ENCODE results near the gene KDM1B.
A peak's percentile ranks its signal among the peaks of the same experiment; 100 is the strongest.

Gene KDM1B, protein sequence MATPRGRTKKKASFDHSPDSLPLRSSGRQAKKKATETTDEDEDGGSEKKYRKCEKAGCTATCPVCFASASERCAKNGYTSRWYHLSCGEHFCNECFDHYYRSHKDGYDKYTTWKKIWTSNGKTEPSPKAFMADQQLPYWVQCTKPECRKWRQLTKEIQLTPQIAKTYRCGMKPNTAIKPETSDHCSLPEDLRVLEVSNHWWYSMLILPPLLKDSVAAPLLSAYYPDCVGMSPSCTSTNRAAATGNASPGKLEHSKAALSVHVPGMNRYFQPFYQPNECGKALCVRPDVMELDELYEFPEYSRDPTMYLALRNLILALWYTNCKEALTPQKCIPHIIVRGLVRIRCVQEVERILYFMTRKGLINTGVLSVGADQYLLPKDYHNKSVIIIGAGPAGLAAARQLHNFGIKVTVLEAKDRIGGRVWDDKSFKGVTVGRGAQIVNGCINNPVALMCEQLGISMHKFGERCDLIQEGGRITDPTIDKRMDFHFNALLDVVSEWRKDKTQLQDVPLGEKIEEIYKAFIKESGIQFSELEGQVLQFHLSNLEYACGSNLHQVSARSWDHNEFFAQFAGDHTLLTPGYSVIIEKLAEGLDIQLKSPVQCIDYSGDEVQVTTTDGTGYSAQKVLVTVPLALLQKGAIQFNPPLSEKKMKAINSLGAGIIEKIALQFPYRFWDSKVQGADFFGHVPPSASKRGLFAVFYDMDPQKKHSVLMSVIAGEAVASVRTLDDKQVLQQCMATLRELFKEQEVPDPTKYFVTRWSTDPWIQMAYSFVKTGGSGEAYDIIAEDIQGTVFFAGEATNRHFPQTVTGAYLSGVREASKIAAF

GRCh38 chr6:18155150-18155863, at the start of gene KDM1B:
Gene KDM1B (plus strand): TSS chr6:18155422. CDS start chr6:18159896, 4,474 bp downstream.
- peak; percentile 99 for DNase-seq

DNA sequence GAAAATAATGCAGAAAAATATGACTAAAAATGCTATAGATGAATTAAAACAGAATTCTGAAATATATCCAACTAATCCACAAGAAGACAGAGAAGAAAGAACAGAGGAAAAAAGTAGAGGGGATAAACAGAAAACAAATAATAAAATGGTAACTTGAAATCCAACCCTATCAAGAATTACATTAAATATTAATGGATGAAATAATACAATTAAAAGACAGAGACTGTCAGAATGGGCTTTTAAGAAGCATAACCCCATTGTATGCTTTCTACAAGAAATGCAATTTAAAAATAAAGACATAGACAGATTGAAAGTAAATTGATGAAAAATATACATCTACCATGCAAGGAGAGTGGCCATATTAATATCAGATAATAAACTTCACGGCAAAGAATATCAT, 48.2 kb upstream of the KDM1B start:
- no peak for DNase-seq

- no peak for DNase-seq
Observed at GRCh38 chr6:18110162-18110561, 45.1 kb upstream of the KDM1B start.

DNA sequence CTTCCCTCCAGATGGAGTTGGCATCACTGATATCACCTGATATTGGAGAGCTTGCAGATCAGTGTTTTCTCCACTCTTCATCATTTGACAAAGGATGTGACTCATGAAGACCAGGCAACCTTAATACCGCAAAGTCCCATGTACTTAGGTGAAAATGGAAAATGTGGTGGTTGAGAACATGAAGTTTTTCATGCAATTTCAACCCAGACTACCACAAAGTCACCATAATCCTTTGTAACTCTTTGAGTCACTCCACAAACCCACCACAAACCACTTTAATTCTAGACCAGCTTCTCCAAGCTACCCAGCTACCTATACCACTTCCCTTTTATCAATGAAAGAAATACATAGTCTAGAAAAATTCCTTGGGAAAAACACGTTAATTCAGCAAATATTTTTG, 39.9 kb upstream of the KDM1B start:
- DNase-seq = peak; percentile 6

DNA sequence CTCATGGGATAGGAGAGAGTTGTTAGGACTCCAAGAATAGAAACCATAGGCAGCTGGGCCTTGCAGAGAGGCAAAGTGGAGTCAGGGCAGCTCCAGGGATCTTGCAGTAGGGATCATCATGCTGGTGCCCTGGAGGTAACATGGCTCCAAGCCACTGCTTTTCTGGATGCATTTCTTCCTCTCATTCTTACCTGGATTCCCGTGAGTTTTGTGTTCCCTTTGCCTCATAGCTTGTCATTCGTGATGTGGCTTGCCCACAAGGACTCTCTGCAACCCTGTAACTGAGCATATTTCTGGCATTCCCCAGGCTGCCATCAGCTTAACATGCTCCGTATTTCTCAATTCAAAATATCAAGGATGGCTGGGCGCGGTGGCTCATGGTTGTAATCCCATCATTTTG, 38.1 kb upstream of the KDM1B start:
- DNase-seq = no peak

- no peak for DNase-seq
Observed at GRCh38 chr6:18118330-18118729, 36.9 kb upstream of the KDM1B start.

GRCh38 chr6:18119236-18119635, 36.0 kb upstream of the KDM1B start:
- no peak for DNase-seq

DNA sequence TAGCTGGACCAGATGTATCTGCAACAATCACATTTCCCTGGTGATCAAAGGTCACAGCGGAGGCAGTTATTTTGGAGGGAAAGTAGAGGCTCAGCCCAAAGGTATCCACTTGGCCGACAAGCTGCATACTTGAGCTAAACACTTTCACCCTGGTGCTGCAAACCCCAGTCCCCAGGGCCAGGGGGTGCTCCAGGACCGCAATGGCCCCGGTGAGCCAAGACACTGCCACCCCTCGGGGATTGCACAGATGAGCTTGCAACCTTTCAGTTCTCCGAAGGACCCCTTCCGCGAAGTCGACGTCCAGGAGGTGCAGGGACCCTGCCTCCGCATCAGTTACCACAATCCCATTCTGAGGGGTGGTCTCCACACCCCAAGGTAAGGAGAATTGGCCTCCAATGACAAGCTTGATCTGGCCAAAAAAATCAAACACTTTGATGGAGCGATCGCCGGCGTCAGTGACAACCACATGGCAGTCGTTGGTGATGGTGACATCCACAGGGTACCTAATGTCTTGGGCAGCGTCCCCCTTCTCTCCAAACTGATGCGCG, 33.6 kb upstream of the KDM1B start:
- peak; percentile 7 for DNase-seq

GRCh38 chr6:18122128-18123093, 32.8 kb upstream of the KDM1B start, which contains the start of gene NHLRC1:
Gene NHLRC1 (minus strand): TSS chr6:18122677. CDS start chr6:18122606, 71 bp downstream.
- peak; percentile 88 for DNase-seq

DNA sequence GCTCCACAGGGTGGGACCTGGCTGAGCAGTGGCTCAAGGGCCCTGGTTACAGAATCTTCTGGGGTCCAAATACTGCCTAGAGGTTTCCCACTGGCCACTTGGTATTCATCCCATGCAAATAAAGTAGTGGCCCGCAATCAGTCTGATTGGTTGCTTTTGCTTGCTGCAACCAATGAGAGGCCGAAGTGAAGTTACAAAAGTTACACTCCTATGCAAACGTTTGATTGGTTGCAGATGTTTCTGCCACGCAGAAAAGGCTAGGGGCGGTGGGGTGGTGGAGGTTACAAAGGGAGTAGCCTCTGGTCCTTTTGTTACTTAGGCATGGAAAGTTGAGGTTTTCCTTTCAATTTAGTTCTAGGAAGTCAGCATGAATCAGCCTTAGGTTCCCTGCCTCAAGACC, 29.1 kb upstream of the KDM1B start:
- DNase-seq = no peak

GRCh38 chr6:18132346-18132745, 22.9 kb upstream of the KDM1B start:
- DNase-seq = no peak

DNA sequence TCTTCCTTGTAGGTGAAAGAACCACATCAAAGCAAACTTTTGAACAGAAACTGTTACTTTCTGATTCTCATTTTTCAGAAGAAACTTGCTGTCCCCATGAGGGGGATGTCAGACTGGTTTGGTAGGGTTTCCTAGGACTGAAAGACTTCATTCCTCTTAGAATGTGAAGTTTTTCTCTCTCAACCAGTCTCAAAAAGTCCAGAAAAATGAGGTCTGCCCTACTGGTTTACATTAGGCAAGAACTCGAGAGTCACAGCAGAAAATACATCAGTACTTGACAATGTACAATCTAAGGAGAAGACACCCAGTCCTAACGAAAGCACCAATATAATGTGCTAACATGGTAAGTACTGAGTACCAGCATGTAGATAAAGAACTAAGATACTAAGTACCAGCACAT, 20.1 kb upstream of the KDM1B start:
- DNase-seq = no peak

DNA sequence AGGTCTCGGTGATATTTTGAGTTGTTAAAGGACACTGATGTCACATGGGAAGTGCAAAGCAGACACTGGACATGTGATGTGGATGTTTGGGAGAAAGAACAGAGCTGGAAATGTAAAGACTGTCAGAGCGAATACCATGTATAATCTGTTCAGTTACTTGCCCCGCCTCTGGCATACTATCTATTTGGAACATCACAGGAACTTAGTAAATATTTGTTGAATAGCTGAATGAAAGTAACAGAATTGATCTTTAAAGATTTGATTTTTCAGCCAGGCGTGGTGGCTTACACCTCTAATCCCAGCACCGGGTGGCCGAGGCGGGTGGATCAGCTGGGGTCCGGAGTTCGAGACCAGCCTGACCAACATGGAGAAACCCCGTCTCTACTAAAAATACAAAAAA, 19.0 kb upstream of the KDM1B start:
- DNase-seq = no peak

GRCh38 chr6:18138906-18139305, 16.3 kb upstream of the KDM1B start:
- DNase-seq = no peak

- DNase-seq = no peak
Observed at GRCh38 chr6:18139935-18140621, 15.1 kb upstream of the KDM1B start.

- no peak for DNase-seq
Observed at GRCh38 chr6:18141805-18142590, 13.2 kb upstream of the KDM1B start.

- DNase-seq = no peak
Observed at GRCh38 chr6:18142591-18142861, 12.7 kb upstream of the KDM1B start.

DNA sequence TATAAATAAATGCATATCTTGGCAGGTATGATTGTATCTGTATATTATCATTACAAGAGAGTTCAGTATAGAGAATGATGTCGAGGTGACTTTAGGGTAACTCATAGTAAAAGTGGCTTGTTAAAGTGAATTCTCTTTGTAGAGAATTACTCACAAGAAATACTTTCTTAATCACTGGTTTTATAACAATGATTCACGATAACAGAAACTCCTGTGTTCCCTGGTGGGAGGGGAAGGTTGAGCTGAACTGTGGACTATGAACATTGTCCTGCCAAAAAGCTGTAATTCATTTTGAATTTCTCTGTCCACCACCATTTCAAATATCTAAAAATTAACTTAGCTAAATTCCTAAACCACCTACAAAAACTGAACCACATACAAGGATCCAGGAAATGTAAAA, 8.1 kb upstream of the KDM1B start:
- DNase-seq = peak; percentile 25

- DNase-seq = no peak
Observed at GRCh38 chr6:18147616-18148015, 7.6 kb upstream of the KDM1B start.

DNA sequence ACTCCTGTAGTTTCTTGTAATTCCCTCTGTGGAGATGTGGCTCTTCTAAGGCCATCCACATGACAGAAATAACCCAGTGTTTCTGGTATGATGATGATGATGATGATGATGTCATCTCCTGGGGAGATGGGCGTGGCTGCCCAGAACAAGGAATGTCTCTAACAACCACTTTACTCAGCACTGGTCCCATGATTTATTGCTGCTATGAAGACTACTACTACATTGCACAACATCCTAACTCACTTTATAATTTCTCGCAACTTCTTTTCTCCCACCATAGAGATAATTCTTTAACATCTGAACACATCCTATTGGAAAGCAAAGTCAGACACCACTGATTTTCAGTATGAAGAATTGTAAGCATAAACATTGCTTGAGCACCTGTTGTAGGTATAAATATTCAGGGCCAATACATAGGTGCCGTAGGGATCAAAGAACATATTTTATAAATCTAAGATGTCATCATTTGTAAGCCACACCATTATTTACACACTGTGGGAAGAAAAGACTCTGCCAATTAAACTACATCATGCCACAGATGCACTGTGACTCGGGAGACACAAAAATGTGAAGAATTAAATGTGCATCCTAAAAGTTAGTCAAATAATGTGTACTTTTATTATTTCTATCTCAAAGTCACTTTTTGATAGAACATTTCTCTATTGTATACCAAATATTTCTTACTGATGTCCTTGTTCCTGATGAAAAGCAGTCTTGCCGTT, 6.8 kb upstream of the KDM1B start:
- DNase-seq = peak; percentile 8
